ENCODE results near the gene EPHA8.

EPHA8 gene

GRCh38 chr1:22545141-22545540 is 18.1 kb upstream of the EPHA8 start:
- no peak overlapping the region for H3K4me3 ChIP-seq (ENCODE audit: low read length)
- TF ChIP-seq ZNF274 (IDR thresholded peaks at IDR 0.05; ENCODE audit: low read depth, low read length), result no peak

- TF ChIP-seq ZNF274 (IDR thresholded peaks at IDR 0.05; ENCODE audit: low read depth, low read length), result no peak
- H3K4me3 ChIP-seq (ENCODE audit: low read length), result no peak overlapping the region
These were observed 16.0 kb upstream of the EPHA8 start for GRCh38 chr1:22547186-22547817.

- H3K4me3 ChIP-seq (ENCODE audit: low read length), result no peak overlapping the region
- TF ChIP-seq ZNF274 (IDR thresholded peaks at IDR 0.05; ENCODE audit: low read depth, low read length), result no peak
These were observed 15.3 kb upstream of the EPHA8 start for GRCh38 chr1:22547818-22548462.

- TF ChIP-seq ZNF274 (IDR thresholded peaks at IDR 0.05; ENCODE audit: low read depth, low read length), result no peak
- H3K4me3 ChIP-seq (ENCODE audit: low read length), result no peak overlapping the region
These were observed 13.3 kb upstream of the EPHA8 start for GRCh38 chr1:22550021-22550420.

- TF ChIP-seq ZNF274 (IDR thresholded peaks at IDR 0.05; ENCODE audit: low read depth, low read length), result no peak
- no peak overlapping the region for H3K4me3 ChIP-seq (ENCODE audit: low read length)
These were observed 11.7 kb upstream of the EPHA8 start for GRCh38 chr1:22551591-22551990.

GRCh38 chr1:22552021-22552420 is 11.3 kb upstream of the EPHA8 start:
- no peak overlapping the region for H3K4me3 ChIP-seq (ENCODE audit: low read length)
- no peak for TF ChIP-seq ZNF274 (IDR thresholded peaks at IDR 0.05; ENCODE audit: low read depth, low read length)

GRCh38 chr1:22553104-22553880 is 10.0 kb upstream of the EPHA8 start:
- no peak for TF ChIP-seq ZNF274 (IDR thresholded peaks at IDR 0.05; ENCODE audit: low read depth, low read length)
- H3K4me3 ChIP-seq (ENCODE audit: low read length), result no peak overlapping the region

GRCh38 chr1:22553991-22554522 is 9.2 kb upstream of the EPHA8 start:
- no peak overlapping the region for H3K4me3 ChIP-seq (ENCODE audit: low read length)
- no peak for TF ChIP-seq ZNF274 (IDR thresholded peaks at IDR 0.05; ENCODE audit: low read depth, low read length)

- no peak overlapping the region for H3K4me3 ChIP-seq (ENCODE audit: low read length)
- no peak for TF ChIP-seq ZNF274 (IDR thresholded peaks at IDR 0.05; ENCODE audit: low read depth, low read length)
These were observed 8.0 kb upstream of the EPHA8 start for GRCh38 chr1:22555371-22555656.

- TF ChIP-seq ZNF274 (IDR thresholded peaks at IDR 0.05; ENCODE audit: low read depth, low read length), result no peak
- H3K4me3 ChIP-seq (ENCODE audit: low read length), result no peak overlapping the region
These were observed 6.7 kb upstream of the EPHA8 start for GRCh38 chr1:22556391-22557104.

- H3K4me3 ChIP-seq (ENCODE audit: low read length), result no peak overlapping the region
- no peak for TF ChIP-seq ZNF274 (IDR thresholded peaks at IDR 0.05; ENCODE audit: low read depth, low read length)
These were observed 5.8 kb upstream of the EPHA8 start for GRCh38 chr1:22557341-22557950.

GRCh38 chr1:22563671-22564602 is 648 bp downstream of the EPHA8 start:
- H3K4me3 ChIP-seq (ENCODE audit: low read length), result no peak overlapping the region
- no peak for TF ChIP-seq ZNF274 (IDR thresholded peaks at IDR 0.05; ENCODE audit: low read depth, low read length)

GRCh38 chr1:22566161-22566560 is 2.9 kb downstream of the EPHA8 start:
- no peak overlapping the region for H3K4me3 ChIP-seq (ENCODE audit: low read length)
- no peak for TF ChIP-seq ZNF274 (IDR thresholded peaks at IDR 0.05; ENCODE audit: low read depth, low read length)

All from GM08714 (cell line).